Measurements from ENCODE around the gene RAB27B. TPM values are rescaled to one million over a fixed set of nuclear protein-coding genes. Genes with fewer than 3 reads are reported as not detected.

The RAB27B gene
- total and polyA plus RNA-seq, 5 experiments from 2014 or later: 0.05 to 1.8 (median 0.57) TPM; not detected in 2

DNA sequence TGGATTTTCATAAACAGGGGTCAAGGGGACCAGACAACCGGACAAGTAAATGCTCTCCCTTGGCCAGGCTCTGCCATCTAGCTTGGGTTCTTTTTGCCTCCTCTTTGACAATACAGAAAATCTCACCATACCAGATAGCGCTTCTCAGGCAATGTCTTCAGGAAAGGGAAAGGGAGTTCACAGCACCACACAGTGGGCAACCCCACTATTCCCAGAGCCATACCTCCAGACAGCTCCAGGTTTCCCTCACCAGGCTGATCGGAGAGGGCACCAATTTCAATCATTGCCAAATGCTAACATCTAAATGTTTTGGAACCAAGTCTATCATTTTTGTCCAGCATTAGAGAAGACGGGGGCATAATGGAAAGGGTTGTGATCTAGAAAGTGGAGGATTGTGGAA lies 102.9 kb downstream of the RAB27B start:
- DNase-seq (no peak), ATAC-seq (no peak)
- Mint-ChIP-seq H3K4me3 (no peak overlapping the region), H3K27ac (no peak overlapping the region), H3K36me3 (no peaks in the 10 kb centered on the region), H3K4me1 (no peaks in the 10 kb centered on the region), H3K27me3 (peaks cover 0 to 3% (median 0%) of the 10 kb centered on the region in 5 donors), H3K9me3 (no peaks in the 10 kb centered on the region)
- POLR2A ChIA-PET: no interaction called here

DNA sequence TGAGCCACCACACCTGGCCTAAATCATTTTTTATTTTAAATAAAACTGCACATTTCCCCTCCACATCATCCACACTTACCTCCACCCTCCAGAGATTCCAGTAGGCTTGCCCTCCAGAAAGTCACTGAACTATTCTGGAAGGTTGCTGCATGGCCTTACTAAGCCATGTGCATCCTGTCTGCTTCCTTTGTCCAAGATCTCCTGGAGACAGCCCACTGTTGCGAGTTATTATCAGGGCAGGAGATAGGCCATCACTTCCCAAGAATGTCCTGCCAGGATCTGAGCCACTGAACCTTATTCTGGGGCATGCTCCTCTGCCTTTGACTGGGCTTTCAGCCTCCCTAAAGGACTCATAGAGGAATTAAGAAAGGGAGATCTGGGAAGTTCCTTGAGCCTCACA lies 104.2 kb downstream of the RAB27B start:
- H3K9me3 Mint-ChIP-seq: no peaks in the 10 kb centered on the region
- peak overlapping the region in 1 of 10 donors; percentile 2 for H3K27ac Mint-ChIP-seq
- no peaks in the 10 kb centered on the region for H3K36me3 Mint-ChIP-seq
- ATAC-seq (no peak), DNase-seq (no peak)
- H3K4me1 Mint-ChIP-seq: no peaks in the 10 kb centered on the region
- no peak overlapping the region for H3K4me3 Mint-ChIP-seq
- peaks cover 0 to 3% (median 0%) of the 10 kb centered on the region in 5 donors for H3K27me3 Mint-ChIP-seq
- POLR2A ChIA-PET: no interaction called here

DNA sequence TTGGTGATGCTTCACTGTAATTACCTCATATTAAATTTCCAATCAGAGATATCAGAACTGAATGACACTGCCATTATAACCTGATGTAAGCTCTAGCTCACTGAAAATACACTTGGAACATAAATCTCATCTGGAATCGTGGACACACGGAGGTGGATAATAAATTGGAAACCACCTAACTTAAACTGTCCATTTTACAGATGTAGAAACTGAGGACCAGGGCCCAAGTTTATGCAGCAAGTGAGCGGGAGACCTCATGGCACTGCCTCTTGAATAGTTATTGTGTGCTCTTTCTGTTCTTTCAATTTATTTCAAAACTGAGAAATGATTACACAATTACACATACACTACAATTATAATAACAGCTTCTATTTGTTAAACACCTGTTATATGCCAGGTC lies 110.2 kb downstream of the RAB27B start:
- POLR2A ChIA-PET: no interaction called here
- Mint-ChIP-seq H3K27me3 (no peaks in the 10 kb centered on the region), H3K4me1 (no peaks in the 10 kb centered on the region), H3K36me3 (no peaks in the 10 kb centered on the region), H3K4me3 (no peak overlapping the region), H3K27ac (no peak overlapping the region), H3K9me3 (no peaks in the 10 kb centered on the region)
- ATAC-seq: no peak
- no peak for DNase-seq

DNA sequence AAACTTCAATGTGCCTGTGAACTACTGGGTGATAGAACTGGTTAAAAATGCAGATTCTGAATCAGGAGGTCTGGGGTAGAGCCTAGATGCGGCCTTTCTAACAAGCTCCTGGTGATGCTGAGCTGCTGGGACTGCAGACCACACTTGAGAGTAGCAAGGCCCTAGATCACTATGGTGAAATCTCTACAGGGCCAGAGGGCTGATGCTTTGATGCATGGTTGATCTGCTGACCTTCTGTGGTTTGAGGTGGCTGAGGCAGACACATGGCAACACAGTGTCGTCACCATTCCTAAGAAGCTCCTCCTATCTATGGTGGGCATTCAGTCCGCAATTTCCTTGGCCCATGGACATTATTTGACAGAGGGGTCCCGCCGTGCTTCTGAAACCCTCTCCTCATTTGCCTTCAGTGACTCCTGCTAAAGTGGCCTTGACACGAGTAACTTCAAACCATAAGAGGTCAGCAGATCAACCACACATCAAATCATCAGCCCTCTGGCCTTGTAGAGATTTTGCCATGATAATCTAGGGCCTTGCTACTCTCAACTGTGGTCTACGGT lies 111.2 kb downstream of the RAB27B start:
- Mint-ChIP-seq H3K36me3 (no peaks in the 10 kb centered on the region), H3K27ac (no peak overlapping the region), H3K4me3 (no peak overlapping the region), H3K9me3 (no peaks in the 10 kb centered on the region), H3K4me1 (no peaks in the 10 kb centered on the region), H3K27me3 (no peaks in the 10 kb centered on the region)
- peak in 1 of 2 donors; percentile 23 for ATAC-seq
- DNase-seq: no peak
- POLR2A ChIA-PET: no interaction called here

DNA sequence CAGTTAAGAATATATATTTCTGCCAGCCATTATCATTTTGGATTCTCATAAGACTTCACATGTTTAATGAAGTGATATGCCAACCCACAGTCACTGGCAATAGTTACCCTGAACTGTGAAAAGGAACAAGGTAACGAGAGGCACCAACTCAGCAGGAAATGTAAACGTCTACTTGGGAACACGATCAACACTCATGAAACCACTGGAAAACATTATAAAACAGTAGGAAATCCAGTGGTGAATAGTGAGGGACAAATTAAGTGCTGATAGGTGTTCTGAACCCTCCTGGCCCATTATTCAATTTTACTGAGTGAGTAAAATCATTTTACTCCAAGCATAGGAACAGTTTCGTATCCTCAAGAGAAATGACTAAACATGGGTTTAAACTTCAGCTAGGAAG lies 113.9 kb downstream of the RAB27B start:
- Mint-ChIP-seq H3K36me3 (no peaks in the 10 kb centered on the region), H3K9me3 (no peaks in the 10 kb centered on the region), H3K4me1 (peaks cover 2 to 17% (median 15%) of the 10 kb centered on the region in 4 donors), H3K4me3 (no peak overlapping the region), H3K27me3 (no peaks in the 10 kb centered on the region), H3K27ac (no peak overlapping the region)
- ATAC-seq (no peak), DNase-seq (no peak)
- POLR2A ChIA-PET: no interaction called here

DNA sequence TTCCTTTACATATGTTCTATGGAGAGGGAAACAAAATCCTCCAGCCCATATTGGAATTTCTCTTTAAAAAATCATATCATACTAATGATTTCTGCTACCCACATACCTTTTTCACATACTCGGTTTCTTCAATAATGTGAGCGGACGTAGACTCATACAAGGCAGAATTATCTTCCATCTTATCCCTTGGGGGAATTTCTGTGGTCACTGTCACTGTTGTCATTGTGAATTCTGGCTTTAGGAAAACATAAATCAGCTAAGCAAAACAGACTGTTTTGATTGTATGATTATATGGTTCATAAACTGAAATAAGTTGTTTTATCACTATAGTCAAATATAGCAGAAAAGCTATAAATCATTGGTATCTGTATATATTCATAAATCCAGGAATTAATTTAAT lies 114.3 kb downstream of the RAB27B start:
- no peaks in the 10 kb centered on the region for H3K27me3 Mint-ChIP-seq
- no peak for ATAC-seq
- H3K36me3 Mint-ChIP-seq: no peaks in the 10 kb centered on the region
- no peak overlapping the region for H3K4me3 Mint-ChIP-seq
- POLR2A ChIA-PET: no interaction called here
- DNase-seq: no peak
- H3K27ac Mint-ChIP-seq: no peak overlapping the region
- H3K4me1 Mint-ChIP-seq: peaks cover 2 to 17% (median 15%) of the 10 kb centered on the region in 4 donors
- H3K9me3 Mint-ChIP-seq: no peaks in the 10 kb centered on the region

Other genes starting within 250 kb of the RAB27B start
- not detected for gene DYNAP, start 237.2 kb upstream of the RAB27B start, total RNA-seq
- gene DYNAP, start 237.2 kb upstream of the RAB27B start, polyA plus RNA-seq: not detected
- not detected for gene CCDC68, start 131.0 kb downstream of the RAB27B start, total RNA-seq
- not detected for gene CCDC68, start 131.0 kb downstream of the RAB27B start, polyA plus RNA-seq